VCaP (cell line): ENCODE data around the gene RBM6.

Source experiments
- H3K27ac ChIP-seq: fragments of 450-650 bp; 2 replicates; pipeline ENCODE4 v1.5.1; 2017
- TF ChIP-seq, protein P1 (sequence below): fragments of 450-650 bp; conservative IDR thresholded peaks from 2 replicates; pipeline ENCODE4 v1.5.1; 2017; ENCODE audit warnings: mild to moderate bottlenecking, moderate library complexity

The RBM6 gene

DNA sequence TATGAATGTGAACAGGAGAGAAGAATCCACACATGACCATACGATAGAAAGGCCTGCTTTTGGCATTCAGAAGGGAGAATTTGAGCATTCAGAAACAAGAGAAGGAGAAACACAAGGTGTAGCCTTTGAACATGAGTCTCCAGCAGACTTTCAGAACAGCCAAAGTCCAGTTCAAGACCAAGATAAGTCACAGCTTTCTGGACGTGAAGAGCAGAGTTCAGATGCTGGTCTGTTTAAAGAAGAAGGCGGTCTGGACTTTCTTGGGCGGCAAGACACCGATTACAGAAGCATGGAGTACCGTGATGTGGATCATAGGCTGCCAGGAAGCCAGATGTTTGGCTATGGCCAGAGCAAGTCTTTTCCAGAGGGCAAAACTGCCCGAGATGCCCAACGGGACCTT, 28.4 kb downstream of the RBM6 start:
- TF ChIP-seq, protein P1, sequence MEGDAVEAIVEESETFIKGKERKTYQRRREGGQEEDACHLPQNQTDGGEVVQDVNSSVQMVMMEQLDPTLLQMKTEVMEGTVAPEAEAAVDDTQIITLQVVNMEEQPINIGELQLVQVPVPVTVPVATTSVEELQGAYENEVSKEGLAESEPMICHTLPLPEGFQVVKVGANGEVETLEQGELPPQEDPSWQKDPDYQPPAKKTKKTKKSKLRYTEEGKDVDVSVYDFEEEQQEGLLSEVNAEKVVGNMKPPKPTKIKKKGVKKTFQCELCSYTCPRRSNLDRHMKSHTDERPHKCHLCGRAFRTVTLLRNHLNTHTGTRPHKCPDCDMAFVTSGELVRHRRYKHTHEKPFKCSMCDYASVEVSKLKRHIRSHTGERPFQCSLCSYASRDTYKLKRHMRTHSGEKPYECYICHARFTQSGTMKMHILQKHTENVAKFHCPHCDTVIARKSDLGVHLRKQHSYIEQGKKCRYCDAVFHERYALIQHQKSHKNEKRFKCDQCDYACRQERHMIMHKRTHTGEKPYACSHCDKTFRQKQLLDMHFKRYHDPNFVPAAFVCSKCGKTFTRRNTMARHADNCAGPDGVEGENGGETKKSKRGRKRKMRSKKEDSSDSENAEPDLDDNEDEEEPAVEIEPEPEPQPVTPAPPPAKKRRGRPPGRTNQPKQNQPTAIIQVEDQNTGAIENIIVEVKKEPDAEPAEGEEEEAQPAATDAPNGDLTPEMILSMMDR, result no peak

DNA sequence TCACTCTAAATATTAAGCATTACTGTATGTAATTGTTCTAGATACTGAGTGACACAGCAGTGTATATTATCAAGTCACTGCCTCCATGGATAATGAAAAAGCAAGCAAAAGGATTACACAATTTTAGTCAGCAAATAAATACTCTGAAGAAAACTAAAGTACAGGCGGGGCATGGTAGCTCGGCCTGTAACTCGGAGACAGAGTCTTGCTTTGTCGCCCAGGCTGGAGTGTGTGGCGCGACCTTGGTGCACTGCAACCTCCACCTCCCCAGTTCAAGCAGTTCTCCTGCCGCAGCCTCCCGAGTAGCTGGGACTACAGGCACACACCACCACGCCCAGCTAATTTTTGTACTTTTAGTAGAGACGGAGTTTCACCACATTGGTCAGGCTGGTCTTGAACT, 32.7 kb downstream of the RBM6 start:
- H3K27ac ChIP-seq, result no peak overlapping the region
- TF ChIP-seq, protein P1, result no peak

More for the DNA sequence above, 28.4 kb downstream of the RBM6 start:
- no peak overlapping the region for H3K27ac ChIP-seq

DNA sequence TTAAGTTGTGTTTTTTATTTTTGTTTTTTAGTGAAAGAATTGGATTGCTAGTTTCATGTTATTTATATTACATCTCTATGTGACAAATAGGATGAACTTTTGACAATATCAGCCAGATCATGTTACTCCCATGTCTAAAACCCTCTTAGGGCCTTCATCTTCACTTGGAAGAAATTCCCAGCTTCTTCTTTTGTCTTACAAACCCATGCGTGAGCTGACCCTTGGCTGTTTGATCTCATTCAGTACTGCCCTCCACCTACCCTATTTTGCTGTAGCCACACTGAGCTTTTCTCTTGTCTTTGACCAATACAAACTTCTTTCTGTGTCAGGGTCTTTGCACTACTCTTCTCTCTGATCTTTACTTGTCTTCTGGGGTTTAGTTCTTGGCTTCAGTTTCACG, 37.0 kb downstream of the RBM6 start:
- TF ChIP-seq, protein P1, result no peak

DNA sequence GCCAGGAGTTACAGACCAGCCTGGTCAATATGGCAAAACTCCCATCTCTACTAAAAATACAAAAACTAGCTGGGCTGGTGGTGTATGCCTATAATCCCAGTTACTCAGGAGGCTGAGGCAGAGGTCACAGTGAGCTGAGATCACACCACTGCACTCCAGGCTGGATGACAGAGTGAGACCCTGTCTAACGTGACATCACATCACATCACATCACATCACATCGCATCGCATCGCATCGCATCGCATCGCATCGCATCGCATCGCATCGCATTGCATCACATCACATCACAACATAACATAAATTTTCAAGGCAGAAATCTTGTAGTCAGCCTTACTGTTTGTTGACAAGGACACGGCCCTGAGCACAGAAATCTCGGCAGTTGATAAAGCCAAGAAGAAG, 44.4 kb downstream of the RBM6 start:
- TF ChIP-seq, protein P1, result no peak
- no peak overlapping the region for H3K27ac ChIP-seq

More for the DNA sequence above, 37.0 kb downstream of the RBM6 start:
- no peak overlapping the region for H3K27ac ChIP-seq

DNA sequence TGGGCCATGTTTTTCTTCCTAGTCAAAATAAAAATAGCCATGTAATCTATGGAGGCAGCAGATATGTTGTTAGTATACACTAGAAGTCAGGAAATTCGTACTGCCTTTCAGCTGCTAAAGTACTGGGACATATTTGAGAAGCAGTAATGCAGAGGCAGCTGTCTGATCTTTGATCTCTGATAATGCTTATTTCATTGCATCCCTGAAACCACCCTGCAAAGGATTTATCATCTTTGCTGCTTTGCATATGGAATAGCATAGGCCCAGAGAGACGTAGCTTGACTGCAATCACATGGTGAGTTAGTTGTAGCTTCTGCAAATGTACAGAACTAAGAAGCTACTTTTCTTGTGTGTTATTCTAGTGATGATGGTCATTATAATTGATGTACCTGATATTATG, 52.4 kb downstream of the RBM6 start:
- H3K27ac ChIP-seq, result no peak overlapping the region
- TF ChIP-seq, protein P1, result no peak

DNA sequence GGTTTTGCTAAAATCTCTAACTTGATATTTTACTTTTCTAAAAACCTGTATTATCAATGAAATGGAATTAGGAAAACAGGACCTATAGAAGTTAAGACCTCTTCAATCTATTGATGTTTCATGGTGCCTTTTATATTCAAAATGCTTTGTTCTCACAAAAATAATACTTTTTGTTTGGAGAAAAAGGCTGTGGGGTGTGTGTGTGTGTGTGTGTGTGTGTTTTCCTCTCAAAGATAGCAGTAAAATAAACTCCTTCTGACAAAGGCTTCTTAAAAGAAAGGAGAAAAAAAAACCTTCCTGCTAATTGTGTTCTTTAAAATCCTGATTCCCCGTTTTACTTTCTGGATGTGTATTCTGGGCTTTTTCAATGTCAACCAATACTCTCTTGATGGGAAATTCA, 54.5 kb downstream of the RBM6 start:
- H3K27ac ChIP-seq, result no peak overlapping the region
- TF ChIP-seq, protein P1, result no peak

DNA sequence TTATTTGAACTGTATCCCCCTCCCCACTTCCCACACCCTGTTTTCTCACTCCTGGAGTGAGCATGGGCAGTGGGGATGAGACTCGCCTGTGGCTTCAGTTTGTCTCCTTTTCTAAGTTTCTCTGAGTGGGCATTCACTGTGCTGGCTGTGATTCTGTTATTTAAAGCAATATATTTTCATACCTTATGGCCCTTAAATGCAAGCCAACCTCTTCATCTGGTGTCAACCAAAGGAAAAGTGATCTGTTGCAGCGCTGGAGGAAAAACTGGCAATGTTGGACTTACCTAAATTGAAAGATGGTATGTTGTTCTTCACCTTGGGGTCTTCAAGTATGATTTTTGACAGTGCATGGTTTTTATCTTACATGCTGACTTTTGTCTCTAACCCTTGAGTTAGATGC, 56.1 kb downstream of the RBM6 start:
- TF ChIP-seq, protein P1, result no peak
- no peak overlapping the region for H3K27ac ChIP-seq

DNA sequence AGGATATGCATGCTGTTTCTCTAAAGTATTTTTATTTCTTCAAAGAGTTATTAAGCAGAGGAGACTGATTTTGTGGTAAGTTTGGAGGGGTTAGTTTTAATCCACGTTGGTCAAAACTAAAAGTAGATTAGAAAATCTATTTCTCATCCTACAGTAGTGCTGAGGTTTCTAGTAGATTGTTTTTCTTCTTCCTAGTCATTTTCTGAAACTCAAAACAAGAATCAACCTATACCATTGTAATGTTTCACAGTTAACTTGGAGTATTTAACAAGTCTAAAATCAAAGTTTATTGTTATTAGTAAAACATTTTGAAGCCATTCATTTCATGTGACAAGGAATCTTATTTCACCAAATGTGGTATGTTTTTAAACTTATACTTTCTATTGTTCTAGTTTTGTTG, 57.9 kb downstream of the RBM6 start:
- TF ChIP-seq, protein P1, result no peak
- no peak overlapping the region; the same call in 1 of the 2 replicates for H3K27ac ChIP-seq
